ENCODE results near the gene PRKAR2B.

- no peak for TF ChIP-seq ARNTL (CRISPR knock-in tag; IDR thresholded peaks at IDR 0.05; ENCODE audit: borderline replicate concordance, low read depth)
- TF ChIP-seq ZFP30 (CRISPR knock-in tag; IDR thresholded peaks at IDR 0.05), result no peak
- no peak; the same call in 1 of the 2 replicates for TF ChIP-seq TSHZ2 (CRISPR knock-in tag; IDR thresholded peaks at IDR 0.05)
- TF ChIP-seq ZFP3 (CRISPR knock-in tag; IDR thresholded peaks at IDR 0.05), result peak; percentile 37; the same call in 1 of the 2 replicates
- TF ChIP-seq POU6F1 (CRISPR knock-in tag; IDR thresholded peaks at IDR 0.05; ENCODE audit: borderline replicate concordance, low read depth), result no peak
Observed at GRCh38 chr7:107168233-107169119, 124.0 kb downstream of the PRKAR2B start, which contains the start of gene HBP1.
